HG03460 (cell line): Measurements from ENCODE around the gene PHF13.

Source experiments
- ATAC-seq: cut with Tn5 transposase; IDR thresholded peaks from one replicate; pipeline ENCODE4 v1.9.1; 2021; ENCODE audit not compliant: unreplicated experiment

Gene PHF13

DNA sequence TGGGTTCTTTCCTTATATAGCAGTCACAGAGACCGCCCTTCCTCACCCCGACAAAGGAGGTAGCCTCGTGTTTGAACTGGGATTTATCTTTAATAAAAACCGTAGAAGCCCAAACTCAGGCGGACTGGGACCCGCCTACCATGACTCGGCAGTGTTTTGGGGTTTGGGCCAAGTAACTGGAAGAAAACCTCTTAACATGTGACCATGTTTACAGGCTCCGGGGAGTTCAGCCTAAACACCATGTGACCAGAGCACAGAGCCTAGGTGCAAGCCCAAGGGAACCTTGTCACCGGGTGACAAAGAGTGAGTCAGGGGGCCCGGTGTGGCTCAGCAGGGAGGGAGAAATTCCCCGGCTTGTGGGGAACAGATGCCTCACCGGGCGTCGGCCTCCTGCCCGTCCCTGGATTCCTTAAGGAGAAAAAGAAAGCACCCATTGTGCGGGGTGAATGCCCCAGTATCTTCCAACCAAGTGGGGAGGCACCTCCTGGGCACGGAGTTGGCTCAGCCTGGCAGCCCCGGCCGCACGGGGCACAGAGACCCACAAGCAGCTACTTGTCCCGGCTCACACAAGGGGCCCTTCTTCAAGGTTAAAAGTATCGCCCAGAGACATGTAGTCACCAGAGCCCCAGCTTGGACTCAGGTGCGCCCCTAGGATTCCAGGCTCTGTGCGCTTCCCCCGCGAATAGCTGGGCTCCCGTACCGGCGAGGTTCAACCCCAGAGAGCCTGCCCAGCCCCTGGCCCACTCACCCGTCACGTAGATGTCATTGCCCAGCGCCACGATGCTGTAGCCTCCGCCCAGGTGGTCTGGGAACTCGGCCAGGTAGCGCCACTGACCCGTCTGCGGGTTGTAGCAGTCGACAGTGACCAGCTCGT is 12.2 kb upstream of the PHF13 start:
- ATAC-seq, result no peak

DNA sequence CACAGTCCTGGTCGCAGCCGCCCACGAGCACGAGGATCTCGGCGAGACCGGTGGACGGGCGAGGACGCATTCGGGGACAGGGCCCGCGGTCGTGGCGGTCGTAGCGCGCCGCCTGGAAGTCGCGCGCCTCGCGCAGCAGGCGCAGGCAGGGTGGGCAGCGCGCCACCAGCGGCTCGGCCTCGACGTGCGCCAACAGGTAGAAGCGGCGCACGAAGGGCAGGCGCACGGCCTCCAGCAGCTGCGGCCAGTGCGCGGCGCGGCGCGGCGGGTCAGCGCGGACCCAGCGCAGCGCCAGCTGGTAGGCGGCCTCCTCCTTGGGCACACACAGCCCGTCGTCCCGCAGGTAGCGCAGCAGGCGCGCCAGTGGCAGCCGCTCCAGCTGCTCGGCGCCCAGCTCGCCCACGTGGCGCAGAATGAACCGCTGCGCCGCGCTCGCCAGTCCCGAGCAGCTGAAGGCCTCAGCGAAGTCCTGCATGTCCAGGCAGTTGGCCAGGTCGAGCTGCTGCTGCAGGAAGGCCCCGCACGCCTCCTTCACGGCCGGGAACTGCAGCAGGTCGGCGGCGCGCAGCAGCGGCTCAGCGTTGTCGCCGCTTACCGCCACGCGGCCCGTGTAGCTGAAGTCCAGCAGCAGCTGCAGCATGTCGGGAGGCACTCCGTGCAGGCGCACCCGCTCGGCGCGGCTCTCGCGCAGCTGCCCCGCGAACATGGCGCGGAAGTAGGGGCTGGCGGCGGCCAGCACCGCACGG is 11.4 kb upstream of the PHF13 start:
- peak; percentile 9 for ATAC-seq

- peak; percentile 40 for ATAC-seq
Measured at GRCh38 chr1:6602669-6603237, 10.8 kb upstream of the PHF13 start, which contains the start of gene KLHL21. Gene KLHL21, minus strand, starts transcription at chr1:6602869. Its CDS starts 52 bp downstream, at chr1:6602817.

DNA sequence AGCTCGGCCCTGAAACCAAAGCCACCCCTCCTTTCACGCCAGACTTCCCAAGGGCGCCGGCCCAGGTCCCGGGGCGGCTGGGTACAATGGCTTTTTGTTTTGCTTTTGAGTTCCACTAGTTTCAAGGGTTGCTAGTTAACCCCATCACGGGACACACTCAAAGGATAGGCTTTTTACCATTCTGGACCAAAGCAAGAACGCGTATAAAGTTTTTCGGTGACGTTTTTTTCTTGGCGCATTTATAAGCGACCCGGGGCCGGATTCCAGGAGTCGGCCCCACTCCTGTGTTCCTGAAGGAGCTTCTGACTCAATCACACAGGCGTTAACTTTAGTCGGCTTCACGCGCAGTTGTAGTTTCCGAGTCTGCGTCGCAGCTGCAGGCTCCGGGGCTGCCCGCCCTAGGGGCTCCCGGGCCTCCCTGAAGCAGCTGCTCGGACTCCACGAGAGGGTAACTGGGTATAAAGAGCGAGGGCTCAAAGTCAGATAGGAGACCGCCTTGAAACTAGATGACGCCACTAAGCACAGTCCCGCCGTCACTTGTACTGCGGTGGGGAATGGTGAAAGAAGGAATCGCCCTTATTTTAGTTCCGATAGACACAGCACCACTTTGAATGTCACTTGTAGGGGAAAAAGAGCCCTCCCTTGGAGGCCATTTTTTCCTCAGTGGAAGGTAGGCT is 10.2 kb upstream of the PHF13 start:
- ATAC-seq, result peak; percentile 22

DNA sequence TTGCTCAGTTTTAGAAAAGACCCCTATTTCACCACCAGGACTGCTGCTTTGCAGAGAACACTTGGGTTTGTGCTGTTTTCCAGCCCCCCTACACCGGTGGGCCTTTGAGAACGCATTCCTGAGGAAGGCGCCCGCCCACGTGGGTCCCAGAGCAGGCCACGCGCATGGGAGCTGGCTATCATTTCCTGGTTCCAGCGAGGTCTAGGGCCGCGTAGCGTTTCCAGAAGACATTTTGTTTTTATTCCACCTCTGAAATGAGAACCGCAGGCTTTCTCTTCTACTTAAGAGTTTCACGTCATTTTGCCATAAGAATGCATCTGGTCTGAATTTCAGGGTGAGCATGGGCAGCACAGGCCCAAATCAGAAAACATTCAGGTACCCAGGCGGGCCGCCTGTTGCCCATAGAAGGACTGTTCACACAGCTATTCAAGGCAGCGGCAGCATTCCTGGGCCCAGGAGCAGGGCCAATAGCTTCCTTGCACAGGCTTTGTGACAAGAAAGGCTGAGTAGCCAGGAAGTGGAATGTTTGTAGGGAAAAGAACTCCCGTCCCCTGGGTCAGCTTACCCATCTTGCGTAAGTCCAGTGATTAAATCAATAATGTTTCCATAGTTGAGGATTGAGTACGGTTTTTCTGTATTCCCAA is 9.5 kb upstream of the PHF13 start:
- no peak for ATAC-seq

GRCh38 chr1:6612641-6613360 is 730 bp upstream of the PHF13 start:
- peak; percentile 36 for ATAC-seq

- no peak for ATAC-seq
Measured at GRCh38 chr1:6614019-6614928, 743 bp downstream of the PHF13 start.

DNA sequence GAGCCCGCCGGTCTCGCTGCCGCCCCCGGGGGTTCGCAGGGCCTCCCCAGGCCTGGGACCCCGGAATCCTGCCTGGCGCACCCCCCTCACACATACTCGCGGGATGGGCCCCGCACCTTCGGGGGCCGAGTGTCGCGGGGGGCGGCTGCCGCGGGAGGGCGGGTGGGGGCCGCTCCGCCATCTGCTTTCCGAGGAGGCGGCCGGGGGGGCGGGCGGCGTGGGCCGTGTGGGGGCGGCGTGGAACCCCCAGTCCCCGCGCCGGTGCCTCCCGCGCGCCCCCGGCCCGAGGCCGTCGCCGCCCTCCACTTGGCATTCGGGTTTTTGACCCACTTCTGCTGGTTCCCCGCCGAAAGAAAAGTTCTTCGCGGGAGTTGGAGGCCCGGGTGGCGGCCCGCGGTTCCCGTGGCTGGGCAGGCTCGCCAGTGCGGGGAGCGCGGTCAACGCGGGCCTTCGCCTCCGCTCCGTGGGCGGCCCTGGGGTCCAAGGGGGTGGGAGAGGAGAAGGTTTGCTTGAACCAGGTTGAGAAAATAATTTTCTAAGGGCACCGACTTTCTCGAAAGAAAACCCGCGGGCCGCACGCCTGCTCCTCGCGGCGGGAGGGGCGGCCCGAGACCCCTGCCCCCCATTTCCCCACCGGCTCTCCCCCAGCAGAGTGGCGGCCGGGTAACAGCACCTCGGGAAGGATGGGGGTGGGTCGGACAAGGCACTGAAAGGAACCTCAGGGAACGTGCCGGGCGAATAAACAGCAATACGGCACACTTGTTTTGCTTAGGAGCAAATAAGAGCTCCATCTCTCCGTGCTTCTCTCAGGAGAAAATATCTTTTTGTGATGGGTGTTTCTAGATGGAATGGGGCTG is 1.6 kb downstream of the PHF13 start:
- no peak for ATAC-seq

GRCh38 chr1:6619045-6619444 is 5.5 kb downstream of the PHF13 start:
- ATAC-seq, result no peak

DNA sequence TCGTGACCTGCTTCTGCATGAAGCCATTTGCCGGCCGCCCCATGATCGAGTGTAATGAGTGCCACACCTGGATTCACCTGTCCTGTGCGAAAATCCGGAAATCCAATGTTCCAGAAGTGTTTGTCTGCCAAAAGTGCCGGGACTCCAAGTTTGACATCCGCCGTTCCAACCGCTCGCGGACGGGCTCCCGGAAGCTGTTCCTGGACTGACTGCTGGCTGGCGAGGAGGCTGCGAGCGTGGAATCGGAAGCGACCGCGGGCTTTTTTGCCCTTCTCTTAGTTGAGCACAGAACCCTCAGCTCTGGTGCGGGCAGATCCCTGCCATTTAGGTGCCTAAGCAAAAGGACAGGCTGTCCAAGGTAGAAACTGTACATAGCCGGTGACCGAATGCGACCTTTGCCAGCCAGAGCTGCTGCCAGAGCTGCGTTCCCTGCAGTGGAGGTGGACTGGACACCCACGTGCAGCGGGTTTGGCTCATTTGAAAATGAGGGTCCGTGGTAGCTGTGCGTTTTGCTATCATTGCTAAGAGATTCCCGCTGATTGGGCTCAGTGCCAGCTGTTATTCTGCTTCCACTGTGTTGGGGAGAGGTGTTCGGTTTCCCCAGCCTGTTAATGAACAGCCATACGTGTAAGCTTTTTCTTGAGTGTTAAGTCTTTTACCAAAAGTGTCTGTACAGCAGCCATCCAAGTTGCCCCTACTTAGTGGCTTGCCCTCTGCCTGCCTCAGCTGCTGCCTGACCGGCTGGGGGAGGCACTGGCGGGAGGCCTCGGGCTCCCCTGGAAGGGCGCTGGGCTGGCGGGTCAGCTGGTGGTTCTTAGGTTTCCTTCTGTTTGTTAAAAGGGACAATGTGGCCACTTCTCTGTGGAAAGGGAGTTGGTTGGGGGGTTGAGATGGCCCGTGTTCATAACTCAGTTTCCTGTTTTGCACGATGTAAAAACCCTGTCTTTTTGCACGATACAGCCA is 8.2 kb downstream of the PHF13 start:
- ATAC-seq, result no peak

GRCh38 chr1:6622396-6623152 is 9.0 kb downstream of the PHF13 start:
- ATAC-seq, result no peak

GRCh38 chr1:6623269-6623965 is 9.9 kb downstream of the PHF13 start:
- ATAC-seq, result no peak

- ATAC-seq, result peak; percentile 78
Measured at GRCh38 chr1:6624710-6625583, 11.4 kb downstream of the PHF13 start, which contains the start of gene THAP3. Gene THAP3, plus strand, starts transcription at chr1:6624868. Its CDS starts 351 bp downstream, at chr1:6625219.

GRCh38 chr1:6625584-6626149 is 12.1 kb downstream of the PHF13 start:
- no peak for ATAC-seq
